Panc1 (cell line): ENCODE data around the gene FBXL5.

Experiments
- CTCF ChIP-seq: fragments of 450-650 bp; IDR thresholded peaks from 2 replicates; pipeline ENCODE4 v1.5.1; 2017; ENCODE audit warnings: mild to moderate bottlenecking
- POLR2AphosphoS5 ChIP-seq: IDR thresholded peaks from 2 replicates; pipeline ENCODE4 v1.6.1; 2012; ENCODE audit warnings: mild to moderate bottlenecking, low read depth, low read length, moderate library complexity
- REST ChIP-seq, 2 experiments: IDR thresholded peaks; 2 replicates each; pipeline ENCODE4 v1.6.1; 2011 to 2012; ENCODE audit warnings: low read depth in 2 of 2, control low read depth in 1 of 2, low read length in 1 of 2, mild to moderate bottlenecking in 1 of 2, moderate library complexity in 1 of 2; ENCODE audit not compliant: insufficient read depth in 1 of 2

DNA sequence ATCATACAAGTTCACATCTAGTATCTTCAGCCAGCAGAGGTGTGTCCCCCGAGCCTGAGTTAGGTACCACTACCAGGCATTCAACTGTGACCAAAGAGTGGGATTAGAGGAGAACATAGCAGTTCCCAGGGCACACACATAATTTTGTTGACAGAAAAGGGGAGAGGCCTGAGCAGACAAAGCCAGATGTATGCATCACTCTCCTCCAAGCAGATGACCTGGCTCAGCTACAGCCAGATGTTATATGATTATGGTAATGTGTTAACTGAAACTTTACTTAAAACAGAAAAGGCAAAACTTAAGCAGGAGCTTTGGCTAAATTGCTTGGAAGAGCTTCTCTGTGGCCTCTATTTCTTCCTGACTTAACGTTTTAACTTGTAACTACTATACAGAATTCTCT, 96.6 kb downstream of the FBXL5 start:
- TF ChIP-seq CTCF = no peak
- TF ChIP-seq POLR2AphosphoS5 = no peak
- no peak for TF ChIP-seq REST (IDR thresholded peaks at IDR 0.05; ENCODE audit: insufficient read depth in 1 of 2, low read depth in 2 of 2, low read length in 1 of 2)
